A549 (cell line): ENCODE data around the gene PLXND1. TPM values are rescaled to one million over a fixed set of nuclear protein-coding genes. Genes with fewer than 3 reads are reported as not detected.
A peak's percentile ranks its signal among the peaks of the same experiment; 100 is the strongest.

ENCODE experiments used
- ATAC-seq, 2 experiments: fragments of 200-7000 bp in 1 of 2; fragments of >200 bp in 1 of 2; cut with Nextera tagmentation in 1 of 2; cut with Tn5 transposase in 1 of 2; 3 replicates each; pipeline versions ENCODE4 v1.8.0 to v1.9.1; 2018 to 2020; ENCODE audit warnings: mild to moderate bottlenecking in 1 of 2, moderate library complexity in 1 of 2
- CTCF ChIA-PET: fragments of 300-600 bp; sonication (Branson Sonifier 250); formaldehyde crosslinking; extraction: SDS; loops from one replicate; lab custom pipeline; 2021; ENCODE audit warnings: antibody characterized with exemption, inconsistent platforms; lab: Yijun Ruan, JAX
- POLR2A ChIA-PET: fragments of 350-600 bp; formaldehyde crosslinking; extraction: SDS; loops from one replicate; lab custom pipeline; 2021; ENCODE audit warnings: antibody characterized with exemption, inconsistent platforms; lab: Yijun Ruan, JAX
- DNase-seq, 2 experiments: peaks; one replicate each; pipeline versions ENCODE4 v3.0.0 to v3.0.0-alpha.2; 2011 to 2016; ENCODE audit warnings: low read depth in 1 of 2, low spot score in 1 of 2
- FAIRE-seq: peaks from 2 replicates; lab custom pipeline; 2011; peaks lifted over from hg19 to GRCh38; lab: Jason Lieb, UNC
- H3K27ac ChIP-seq, 2 experiments: fragments of >200 bp; sonication (Bioruptor Twin); formaldehyde crosslinking; 3 replicates each; pipeline ENCODE4 v1.5.1; 2016 to 2017
- H3K4me1 ChIP-seq: fragments of >200 bp; sonication (Bioruptor Twin); formaldehyde crosslinking; 3 replicates; pipeline ENCODE4 v1.6.1; 2016
- H3K4me2 ChIP-seq: fragments of >200 bp; sonication (Bioruptor Twin); formaldehyde crosslinking; 3 replicates; pipeline ENCODE4 v1.6.1; 2016
- H3K4me3 ChIP-seq: fragments of >200 bp; sonication (Bioruptor Twin); formaldehyde crosslinking; 3 replicates; pipeline ENCODE4 v1.5.1; 2016
- H3K9me3 ChIP-seq: fragments of >200 bp; sonication (Bioruptor Twin); formaldehyde crosslinking; 3 replicates; pipeline ENCODE4 v1.6.1; 2016
- CBX2 ChIP-seq: fragments of 200-600 bp; sonication (generic); IDR thresholded peaks from 2 replicates; pipeline ENCODE4 v1.6.1; 2016; ENCODE audit warnings: low read depth, mild to moderate bottlenecking, borderline replicate concordance
- ESRRA ChIP-seq: fragments of 150-350 bp; IDR thresholded peaks from 2 replicates; pipeline ENCODE4 v1.6.1; 2014; ENCODE audit warnings: mild to moderate bottlenecking, low read length, borderline replicate concordance
- FOSB ChIP-seq: fragments of 250-450 bp; sonication (Bioruptor Pico); IDR thresholded peaks from 2 replicates; pipeline ENCODE4 v1.5.0; 2020; ENCODE audit warnings: mild to moderate bottlenecking, moderate library complexity
- FOXS1 ChIP-seq: fragments of 250-450 bp; sonication (Bioruptor Pico); IDR thresholded peaks from 2 replicates; pipeline ENCODE4 v1.5.0; 2020; ENCODE audit warnings: mild to moderate bottlenecking, moderate library complexity
- HEYL ChIP-seq: fragments of 250-450 bp; sonication (Bioruptor Pico); IDR thresholded peaks from 2 replicates; pipeline ENCODE4 v1.8.0; 2021; ENCODE audit warnings: mild to moderate bottlenecking, moderate library complexity
- JUNB ChIP-seq: fragments of >200 bp; sonication (Bioruptor Twin); formaldehyde crosslinking; IDR thresholded peaks from 2 replicates; pipeline ENCODE4 v1.6.1; 2016
- KDM1A ChIP-seq: fragments of 200-600 bp; sonication (generic); IDR thresholded peaks from 2 replicates; pipeline ENCODE4 v1.6.1; 2016; ENCODE audit warnings: low read depth, mild to moderate bottlenecking
- POLR2A ChIP-seq: IDR thresholded peaks from 2 replicates; pipeline ENCODE4 v1.6.1; 2012; ENCODE audit warnings: mild to moderate bottlenecking, low read length
- RAD21 ChIP-seq, 2 experiments: fragments of >200 bp in 1 of 2; sonication (Bioruptor Twin) in 1 of 2; formaldehyde crosslinking in 1 of 2; IDR thresholded peaks in 1 of 2; conservative IDR thresholded peaks in 1 of 2; 2 replicates in 1 of 2; 3 replicates in 1 of 2; pipeline ENCODE4 v1.6.1; 2012 to 2018; ENCODE audit warnings: inconsistent platforms in 1 of 2
- ZC3H11A ChIP-seq: fragments of 450-650 bp; IDR thresholded peaks from 2 replicates; pipeline ENCODE4 v1.6.1; 2014; ENCODE audit warnings: antibody characterized with exemption, mild to moderate bottlenecking
- ZNF302 ChIP-seq: fragments of 250-450 bp; sonication (Bioruptor Pico); IDR thresholded peaks from 2 replicates; pipeline ENCODE4 v1.9.0; 2021; ENCODE audit warnings: inconsistent platforms, mild to moderate bottlenecking, moderate library complexity
- WGBS: methylation state at CpG from one replicate; pipeline ENCODE4 v1.1.6; 2017; ENCODE audit errors: missing lambda C conversion rate; 5-methylcytosine and 5-hydroxymethylcytosine counted together
- polyA plus RNA-seq, 4 experiments: library from polyadenylated mRNA; depleted of rRNA in 3 of 4; stranded (reverse); fragments of >200 nt; fragmentation: RNase III in 1 of 4; extraction: RNeasy Plus Mini Kit Qiagen cat#74134 plus additional on column Dnase treatment in 1 of 4; gene quantifications; 2 replicates in 3 of 4; 3 replicates in 1 of 4; pipeline ENCODE4 v1.2.3, GENCODE V29; 2011 to 2017
- TF ChIP-seq, protein P1 (sequence below): IDR thresholded peaks from 2 replicates; pipeline ENCODE4 v1.6.1; 2012
- TF ChIP-seq, protein P2 (sequence below): fragments of >200 bp; sonication (Bioruptor Twin); formaldehyde crosslinking; IDR thresholded peaks from 3 replicates; pipeline ENCODE4 v1.5.1; 2016
- TF ChIP-seq, protein P3 (sequence below): IDR thresholded peaks from 2 replicates; pipeline ENCODE4 v1.6.1; 2012

The PLXND1 gene
- polyA plus RNA-seq, 2 of the 4 experiments (the other 2 are of a cell fraction), result 26.8 to 72.6 TPM

DNA sequence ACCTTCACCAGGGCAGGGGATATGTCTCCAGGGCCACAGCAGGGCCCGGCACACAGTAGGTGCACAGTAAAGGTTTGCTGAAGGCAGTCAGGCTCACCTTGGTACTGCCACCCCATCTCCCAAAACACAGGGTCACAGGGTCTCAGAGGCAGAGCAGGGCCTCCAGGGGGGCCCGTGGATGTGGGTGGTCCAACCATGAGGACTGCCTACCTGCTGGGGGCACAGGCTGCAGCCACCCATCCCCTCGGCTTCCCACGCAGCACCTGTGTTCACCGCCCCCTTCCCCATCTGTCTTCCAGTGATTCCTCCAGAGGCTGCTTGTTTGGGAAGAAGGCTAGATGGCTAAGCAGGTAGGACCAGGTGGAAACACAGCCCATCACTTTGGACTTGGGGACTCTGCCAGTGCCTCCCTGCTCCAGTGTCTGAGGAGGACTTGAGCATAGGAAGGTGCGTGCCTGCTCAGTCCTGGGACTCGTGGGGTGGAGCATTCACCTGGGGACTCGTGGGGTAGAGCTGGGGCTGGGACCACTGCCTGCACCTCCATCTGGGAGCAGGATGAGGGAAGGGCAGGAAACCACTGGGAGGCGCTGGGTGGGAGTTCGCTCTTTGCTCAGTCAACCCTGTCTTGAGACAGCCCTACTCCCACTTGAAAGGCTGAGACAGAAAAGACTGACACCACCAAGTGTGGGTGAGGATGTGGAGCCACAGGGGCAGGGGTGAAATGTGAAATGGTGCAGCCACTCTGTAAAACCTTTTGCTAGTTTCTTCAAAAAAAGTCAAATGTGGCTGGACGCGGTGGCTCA, 18.8 kb upstream of the PLXND1 start:
- TF ChIP-seq RAD21 (conservative IDR thresholded peaks at IDR 0.05 in 1 of 2, IDR thresholded peaks at IDR 0.05 in 1 of 2) (0 out of 5 replicates have a peak, but pooled peaks of 1 of the 2 experiments have one; percentile 6), HEYL (CRISPR knock-in tag) (no peak), ZNF302 (CRISPR knock-in tag) (no peak), POLR2A (0 out of 2 replicates have a peak, but pooled peaks have one; percentile 10)
- TF ChIP-seq, protein P1, sequence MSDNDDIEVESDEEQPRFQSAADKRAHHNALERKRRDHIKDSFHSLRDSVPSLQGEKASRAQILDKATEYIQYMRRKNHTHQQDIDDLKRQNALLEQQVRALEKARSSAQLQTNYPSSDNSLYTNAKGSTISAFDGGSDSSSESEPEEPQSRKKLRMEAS, result no peak
- TF ChIP-seq, protein P2, sequence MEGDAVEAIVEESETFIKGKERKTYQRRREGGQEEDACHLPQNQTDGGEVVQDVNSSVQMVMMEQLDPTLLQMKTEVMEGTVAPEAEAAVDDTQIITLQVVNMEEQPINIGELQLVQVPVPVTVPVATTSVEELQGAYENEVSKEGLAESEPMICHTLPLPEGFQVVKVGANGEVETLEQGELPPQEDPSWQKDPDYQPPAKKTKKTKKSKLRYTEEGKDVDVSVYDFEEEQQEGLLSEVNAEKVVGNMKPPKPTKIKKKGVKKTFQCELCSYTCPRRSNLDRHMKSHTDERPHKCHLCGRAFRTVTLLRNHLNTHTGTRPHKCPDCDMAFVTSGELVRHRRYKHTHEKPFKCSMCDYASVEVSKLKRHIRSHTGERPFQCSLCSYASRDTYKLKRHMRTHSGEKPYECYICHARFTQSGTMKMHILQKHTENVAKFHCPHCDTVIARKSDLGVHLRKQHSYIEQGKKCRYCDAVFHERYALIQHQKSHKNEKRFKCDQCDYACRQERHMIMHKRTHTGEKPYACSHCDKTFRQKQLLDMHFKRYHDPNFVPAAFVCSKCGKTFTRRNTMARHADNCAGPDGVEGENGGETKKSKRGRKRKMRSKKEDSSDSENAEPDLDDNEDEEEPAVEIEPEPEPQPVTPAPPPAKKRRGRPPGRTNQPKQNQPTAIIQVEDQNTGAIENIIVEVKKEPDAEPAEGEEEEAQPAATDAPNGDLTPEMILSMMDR, result no peak; the same call in 2 of the 3 replicates
- ChIA-PET POLR2A (interaction anchor here (0.6 to 2.6 kb wide), 5 partner anchors 13 to 283 kb away, joined by 3 to 10 read pairs (median 6); no protein-coding TSS in a partner anchor), CTCF (interaction anchor here (0.7 to 10.7 kb wide), 5 partner anchors 20 to 356 kb away, joined by 3 to 178 read pairs (median 4); no protein-coding TSS in a partner anchor)
- H3K4me1 ChIP-seq, result peaks cover 49% of the 10 kb centered on the region
- FAIRE-seq, result no peak
- WGBS, result 65% methylated on average over 12 of the region's 12 CpGs
- H3K27ac ChIP-seq, result peak overlapping the region; percentile 99 to 100
- no peaks in the 10 kb centered on the region for H3K9me3 ChIP-seq
- peak overlapping the region; percentile 97 for H3K4me2 ChIP-seq
- peak overlapping the region; percentile 25; the same call in 1 of the 3 replicates for H3K4me3 ChIP-seq
- ATAC-seq, result peak; percentile 15 to 41; a peak in 3 of 6 replicates
- peak in 1 of 2 experiments; percentile 44 for DNase-seq

DNA sequence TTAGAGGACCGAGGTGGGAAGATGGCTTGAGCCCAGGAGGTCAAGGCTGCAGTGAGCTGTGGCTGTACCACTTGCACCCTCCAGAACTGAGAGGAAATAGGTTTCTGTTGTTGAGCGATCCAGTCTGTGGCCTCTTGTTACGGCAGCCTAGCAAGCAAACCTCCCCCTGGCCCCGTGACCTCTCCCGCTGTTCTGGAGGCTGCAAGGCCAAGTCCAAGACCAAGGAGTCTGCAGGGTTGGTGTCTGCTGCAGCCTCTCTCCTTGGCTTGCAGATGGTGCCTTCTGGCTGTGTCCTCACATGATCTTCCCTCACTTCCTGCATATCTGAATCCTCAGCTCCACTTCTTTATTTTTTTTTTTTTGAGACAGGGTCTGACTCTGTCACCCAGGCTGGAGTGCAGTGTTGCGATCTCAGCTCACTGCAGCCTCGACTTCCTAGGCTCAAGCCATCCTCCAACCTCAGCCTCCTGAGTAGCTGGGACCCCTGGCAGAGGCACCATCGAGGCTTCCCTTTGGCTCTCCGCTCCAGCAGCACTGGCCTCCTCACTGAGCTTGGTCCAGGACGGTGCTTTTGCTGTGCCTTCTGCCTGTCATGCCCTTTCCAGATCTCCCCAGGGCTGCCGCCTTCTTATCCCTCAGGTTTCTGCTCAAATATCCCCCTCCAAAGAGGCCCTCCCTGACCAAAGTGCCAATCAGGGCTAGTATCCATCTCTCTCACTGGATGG, 18.0 kb upstream of the PLXND1 start:
- peaks cover 49% of the 10 kb centered on the region for H3K4me1 ChIP-seq
- DNase-seq (no peak), ATAC-seq (no peak), FAIRE-seq (no peak)
- TF ChIP-seq ZNF302 (CRISPR knock-in tag), result no peak
- no peak for TF ChIP-seq JUNB
- no peak for TF ChIP-seq FOSB (CRISPR knock-in tag)
- no peak for TF ChIP-seq FOXS1 (CRISPR knock-in tag)
- TF ChIP-seq, protein P1, result no peak
- no peak for TF ChIP-seq ESRRA
- no peak for TF ChIP-seq ZC3H11A
- TF ChIP-seq CBX2, result no peak
- TF ChIP-seq KDM1A, result no peak
- no peaks in the 10 kb centered on the region for H3K9me3 ChIP-seq
- H3K4me2 ChIP-seq, result no peak overlapping the region
- H3K27ac ChIP-seq, result peak overlapping the region; percentile 99 to 100
- 93% methylated on average over 7 of the region's 11 CpGs for whole genome bisulfite sequencing
- ChIA-PET CTCF (interaction anchor here (1.3 kb wide), 1 partner anchor 135 kb away, joined by 4 read pairs; no protein-coding TSS in a partner anchor), POLR2A (no interaction called here)
- no peak overlapping the region for H3K4me3 ChIP-seq

DNA sequence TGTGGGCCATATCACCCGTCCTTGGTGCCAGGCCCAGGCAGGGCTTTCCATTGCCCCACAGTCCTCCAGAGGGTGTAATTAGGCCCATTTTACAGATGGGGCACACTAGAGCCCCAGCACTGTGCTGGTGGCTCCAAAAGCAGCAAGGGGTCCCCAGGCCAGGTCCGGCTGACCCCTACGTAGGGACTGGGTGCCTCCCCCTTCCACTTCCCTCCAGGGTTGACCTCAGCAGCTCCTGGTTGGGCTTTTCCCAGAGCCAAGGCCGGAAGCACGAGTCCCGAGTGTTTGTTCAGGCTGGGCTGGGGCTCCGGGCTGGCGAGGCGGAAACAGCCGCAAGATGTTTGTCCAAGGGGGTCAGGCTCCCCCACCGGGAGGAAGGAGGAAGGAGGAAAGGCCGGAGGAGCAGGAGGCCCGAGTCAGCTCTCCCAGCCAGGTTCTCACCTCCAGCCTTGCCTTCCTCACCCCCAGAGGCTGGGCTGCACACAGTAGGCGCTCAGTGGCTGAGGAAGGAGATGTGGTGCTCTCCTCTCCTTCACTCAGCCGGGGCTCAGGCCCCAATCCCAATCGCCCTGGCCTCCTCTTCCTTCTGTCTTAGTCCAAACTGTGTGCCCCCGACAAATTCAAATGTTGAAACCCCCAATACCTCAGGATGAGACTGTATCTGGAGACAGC, 17.1 kb upstream of the PLXND1 start:
- POLR2A ChIA-PET, result no interaction called here
- peak overlapping the region; percentile 58 to 99 for H3K27ac ChIP-seq
- no peak for FAIRE-seq
- WGBS, result 57% methylated on average over 14 of the region's 17 CpGs
- CTCF ChIA-PET, result interaction anchor here (1.0 to 1.3 kb wide), 2 partner anchors 133 to 134 kb away, joined by 4 read pairs; no protein-coding TSS in a partner anchor
- ATAC-seq, result no peak
- TF ChIP-seq, protein P3, sequence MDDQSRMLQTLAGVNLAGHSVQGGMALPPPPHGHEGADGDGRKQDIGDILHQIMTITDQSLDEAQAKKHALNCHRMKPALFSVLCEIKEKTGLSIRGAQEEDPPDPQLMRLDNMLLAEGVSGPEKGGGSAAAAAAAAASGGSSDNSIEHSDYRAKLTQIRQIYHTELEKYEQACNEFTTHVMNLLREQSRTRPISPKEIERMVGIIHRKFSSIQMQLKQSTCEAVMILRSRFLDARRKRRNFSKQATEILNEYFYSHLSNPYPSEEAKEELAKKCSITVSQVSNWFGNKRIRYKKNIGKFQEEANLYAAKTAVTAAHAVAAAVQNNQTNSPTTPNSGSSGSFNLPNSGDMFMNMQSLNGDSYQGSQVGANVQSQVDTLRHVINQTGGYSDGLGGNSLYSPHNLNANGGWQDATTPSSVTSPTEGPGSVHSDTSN, result no peak
- TF ChIP-seq KDM1A, result peak; percentile 69; the same call in 1 of the 2 replicates
- TF ChIP-seq, all 56 proteins: peak for 1
- H3K9me3 ChIP-seq, result no peaks in the 10 kb centered on the region
- no peak overlapping the region for H3K4me3 ChIP-seq
- peak in 1 of 2 experiments; percentile 36 for DNase-seq
- no peak overlapping the region for H3K4me2 ChIP-seq
- H3K4me1 ChIP-seq, result peaks cover 44% of the 10 kb centered on the region
